Measurements from ENCODE around the gene ELL3.
"Not testable (repeated sequence)": the region's sequence is repeated elsewhere in the genome, so short reads cannot be mapped to it uniquely, and the experiment has no call there.

The ELL3 gene

GRCh38 chr15:43749690-43750345 lies 26.9 kb downstream of the ELL3 start:
- DNase-seq: no peak
- Histone ChIP-seq H3K27ac (no peak overlapping the region), H3K27me3 (replicated peaks) (no peaks in the 10 kb centered on the region), H3K4me3 (ENCODE audit: low read depth, low read length) (no peak overlapping the region), H3K36me3 (replicated peaks) (peaks cover 9% of the 10 kb centered on the region)
- in situ Hi-C loops (cut with HindIII; ENCODE audit: low pct_ligation_motif_present, low sequenced_read_pairs): no loop called here
- no peak for TF ChIP-seq CTCF (IDR thresholded peaks at IDR 0.05; ENCODE audit: low read depth, low read length, missing control alignments)

GRCh38 chr15:43748376-43748775 lies 28.4 kb downstream of the ELL3 start:
- TF ChIP-seq CTCF (IDR thresholded peaks at IDR 0.05; ENCODE audit: low read depth, low read length, missing control alignments): no peak
- no peak overlapping the region for H3K27ac ChIP-seq
- H3K4me3 ChIP-seq (ENCODE audit: low read depth, low read length): peak overlapping the region; percentile 77
- no peak for DNase-seq
- no peaks in the 10 kb centered on the region for H3K27me3 ChIP-seq (replicated peaks)
- in situ Hi-C loops (cut with HindIII; ENCODE audit: low pct_ligation_motif_present, low sequenced_read_pairs): no loop called here
- H3K36me3 ChIP-seq (replicated peaks): no peaks in the 10 kb centered on the region

- in situ Hi-C loops (cut with HindIII; ENCODE audit: low pct_ligation_motif_present, low sequenced_read_pairs); H3K36me3 ChIP-seq (replicated peaks); H3K27me3 ChIP-seq (replicated peaks): not testable (repeated sequence)
- peak; percentile 53 for DNase-seq
- Histone ChIP-seq H3K4me3 (ENCODE audit: low read depth, low read length) (peak overlapping the region; percentile 77), H3K27ac (peak overlapping the region; percentile 92)
Measured at GRCh38 chr15:43746903-43747309, 29.9 kb downstream of the ELL3 start.

GRCh38 chr15:43746245-43746902 lies 30.4 kb downstream of the ELL3 start, which contains the start of gene PDIA3:
Gene PDIA3, plus strand, starts transcription at chr15:43746438. Its CDS starts 102 bp downstream, at chr15:43746540.
- in situ Hi-C loops (cut with HindIII; ENCODE audit: low pct_ligation_motif_present, low sequenced_read_pairs); H3K27me3 ChIP-seq (replicated peaks); H3K36me3 ChIP-seq (replicated peaks): not testable (repeated sequence)
- H3K27ac ChIP-seq: peak within 1 kb of the TSS; percentile 92
- H3K4me3 ChIP-seq (ENCODE audit: low read depth, low read length): peak within 1 kb of the TSS; percentile 77
- peak; percentile 80 for DNase-seq

GRCh38 chr15:43735416-43735815 lies 41.4 kb downstream of the ELL3 start:
- no peak overlapping the region for H3K4me3 ChIP-seq (ENCODE audit: low read depth, low read length)
- H3K27me3 ChIP-seq (replicated peaks): no peaks in the 10 kb centered on the region
- no peak for TF ChIP-seq CTCF (IDR thresholded peaks at IDR 0.05; ENCODE audit: low read depth, low read length, missing control alignments)
- in situ Hi-C loops (cut with HindIII; ENCODE audit: low pct_ligation_motif_present, low sequenced_read_pairs): no loop called here
- no peak for DNase-seq
- H3K36me3 ChIP-seq (replicated peaks): no peaks in the 10 kb centered on the region
- no peak overlapping the region for H3K27ac ChIP-seq

GRCh38 chr15:43728053-43728725 lies 48.6 kb downstream of the ELL3 start:
- H3K36me3 ChIP-seq (replicated peaks); in situ Hi-C loops (cut with HindIII; ENCODE audit: low pct_ligation_motif_present, low sequenced_read_pairs); H3K27me3 ChIP-seq (replicated peaks); H3K27ac ChIP-seq; DNase-seq; H3K4me3 ChIP-seq (ENCODE audit: low read depth, low read length): not testable (repeated sequence)

- H3K27ac ChIP-seq; H3K27me3 ChIP-seq (replicated peaks); in situ Hi-C loops (cut with HindIII; ENCODE audit: low pct_ligation_motif_present, low sequenced_read_pairs); H3K36me3 ChIP-seq (replicated peaks); DNase-seq; H3K4me3 ChIP-seq (ENCODE audit: low read depth, low read length): not testable (repeated sequence)
Measured at GRCh38 chr15:43726306-43726705, 50.5 kb downstream of the ELL3 start.

Measured in brain microvascular endothelial cell (primary cell).